Measurements from ENCODE around the gene MRPL21. TPM values are rescaled to one million over a fixed set of nuclear protein-coding genes. Genes with fewer than 3 reads are reported as not detected.
"Not testable (repeated sequence)": the region's sequence is repeated elsewhere in the genome, so short reads cannot be mapped to it uniquely, and the experiment has no call there.

MRPL21 gene
- polyA plus RNA-seq, 1 donor: 51.5 TPM

GRCh38 chr11:68868221-68868835 is 35.3 kb downstream of the MRPL21 start:
- DNase-seq (ENCODE audit: low read depth): no peak

- no peak for DNase-seq (ENCODE audit: low read depth)
Measured at GRCh38 chr11:68867066-68867465, 36.6 kb downstream of the MRPL21 start.

GRCh38 chr11:68865241-68865640 is 38.4 kb downstream of the MRPL21 start:
- DNase-seq (ENCODE audit: low read depth): no peak

GRCh38 chr11:68863553-68864265 is 39.9 kb downstream of the MRPL21 start:
- no peak for DNase-seq (ENCODE audit: low read depth)

GRCh38 chr11:68862421-68862820 is 41.2 kb downstream of the MRPL21 start:
- no peak for DNase-seq (ENCODE audit: low read depth)

GRCh38 chr11:68859123-68859522 is 44.5 kb downstream of the MRPL21 start:
- no peak for DNase-seq (ENCODE audit: low read depth)

- no peak for DNase-seq (ENCODE audit: low read depth)
Measured at GRCh38 chr11:68857037-68857586, 46.5 kb downstream of the MRPL21 start.

GRCh38 chr11:68856425-68857030 is 47.1 kb downstream of the MRPL21 start:
- not testable (repeated sequence) for DNase-seq (ENCODE audit: low read depth)

- no peak for DNase-seq (ENCODE audit: low read depth)
Measured at GRCh38 chr11:68855205-68855981, 48.2 kb downstream of the MRPL21 start.

GRCh38 chr11:68854273-68854958 is 49.2 kb downstream of the MRPL21 start:
- DNase-seq (ENCODE audit: low read depth): no peak

GRCh38 chr11:68852628-68853027 is 51.0 kb downstream of the MRPL21 start:
- no peak for DNase-seq (ENCODE audit: low read depth)

GRCh38 chr11:68848429-68848828 is 55.2 kb downstream of the MRPL21 start:
- no peak for DNase-seq (ENCODE audit: low read depth)

- DNase-seq (ENCODE audit: low read depth): no peak
Measured at GRCh38 chr11:68847395-68847794, 56.2 kb downstream of the MRPL21 start.

- DNase-seq (ENCODE audit: low read depth): no peak
Measured at GRCh38 chr11:68845351-68846002, 58.2 kb downstream of the MRPL21 start.

GRCh38 chr11:68844801-68845200 is 58.8 kb downstream of the MRPL21 start:
- DNase-seq (ENCODE audit: low read depth): no peak

GRCh38 chr11:68844376-68844775 is 59.3 kb downstream of the MRPL21 start:
- no peak for DNase-seq (ENCODE audit: low read depth)

- DNase-seq (ENCODE audit: low read depth): no peak
Measured at GRCh38 chr11:68843703-68844312, 59.8 kb downstream of the MRPL21 start.

- DNase-seq (ENCODE audit: low read depth): no peak
Measured at GRCh38 chr11:68843052-68843561, 60.5 kb downstream of the MRPL21 start.

- no peak for DNase-seq (ENCODE audit: low read depth)
Measured at GRCh38 chr11:68842427-68843051, 61.1 kb downstream of the MRPL21 start.
